Colon (tissue), 2 donors: ENCODE results near the gene ZNF444.
"Not testable (repeated sequence)": the region's sequence is repeated elsewhere in the genome, so short reads cannot be mapped to it uniquely, and the experiment has no call there.

ENCODE experiments used
- FAIRE-seq: peaks from 2 replicates; lab custom pipeline; 2012; peaks lifted over from hg19 to GRCh38; lab: Jason Lieb, UNC
- donor health status: control.
- donor health status: control.

Gene ZNF444

DNA sequence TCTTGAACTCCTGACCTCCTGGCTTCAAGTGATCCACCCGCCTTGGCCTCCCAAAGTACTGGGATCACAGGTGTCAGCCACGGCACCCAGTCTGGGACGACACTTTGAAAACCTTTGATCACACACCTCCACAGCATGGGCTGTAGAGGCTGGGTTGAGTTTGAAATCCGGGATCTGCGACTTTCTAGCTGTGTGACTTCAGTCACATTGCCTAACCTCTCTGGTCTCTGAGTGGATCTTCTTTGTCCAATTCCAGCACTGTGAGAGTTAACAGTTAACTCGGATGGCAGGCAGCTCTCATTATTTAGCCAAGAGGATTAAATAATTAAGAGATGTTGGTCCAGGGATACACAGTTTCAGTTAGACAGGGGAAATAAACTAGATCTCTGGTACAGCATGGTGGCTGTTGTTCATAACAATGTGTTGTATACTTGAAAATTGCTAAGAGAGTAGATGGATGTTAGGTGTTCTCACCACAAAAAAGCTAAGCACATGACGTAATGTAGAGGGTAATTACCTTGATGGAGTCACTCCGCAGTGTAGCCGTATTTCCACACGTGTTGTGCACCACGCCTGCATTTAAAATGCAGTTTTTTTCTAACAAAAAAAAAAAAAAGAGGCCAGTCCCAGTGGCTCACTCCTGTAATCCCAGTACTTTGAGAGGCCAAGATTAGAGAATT is 36.6 kb downstream of the ZNF444 start:
- FAIRE-seq, result no peak

DNA sequence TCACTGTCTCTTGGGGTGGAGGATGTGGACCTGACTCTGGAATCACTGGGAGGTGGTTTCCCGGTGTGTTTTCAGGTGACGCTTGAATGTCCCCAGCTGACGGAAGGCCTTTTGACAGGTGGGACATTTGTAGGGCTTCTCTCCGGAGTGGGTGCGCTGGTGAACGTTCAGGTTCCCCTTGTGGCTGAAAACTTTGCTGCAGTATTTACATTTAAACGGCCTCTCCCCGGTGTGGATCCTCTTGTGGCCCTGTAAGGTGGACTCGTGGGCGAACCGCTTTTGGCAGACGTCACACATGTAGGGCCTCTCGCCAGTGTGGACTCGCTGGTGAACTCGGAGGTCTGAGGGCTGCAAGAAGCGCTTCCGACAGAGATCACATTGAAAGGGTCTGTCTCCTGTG is 48.7 kb downstream of the ZNF444 start:
- no peak for FAIRE-seq

DNA sequence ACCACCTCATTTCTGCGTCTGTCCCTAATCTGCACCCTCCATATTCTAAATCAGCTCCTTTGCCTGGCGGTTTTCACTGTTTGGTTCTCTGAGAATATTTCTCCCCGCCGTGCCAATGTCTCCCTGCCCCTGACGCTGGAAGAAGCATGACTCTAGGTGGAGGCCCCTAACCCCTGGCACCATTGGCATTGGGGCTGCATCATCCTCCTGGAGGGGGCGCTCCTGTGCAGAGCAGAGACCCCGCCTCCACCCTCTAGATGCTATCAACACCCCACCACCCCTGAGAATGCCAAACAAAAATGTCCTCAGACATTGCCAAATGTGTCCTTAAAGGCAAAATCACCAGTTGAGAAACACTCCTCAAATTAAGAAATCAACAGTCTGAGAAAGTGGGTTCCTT is 50.0 kb downstream of the ZNF444 start:
- no peak for FAIRE-seq

DNA sequence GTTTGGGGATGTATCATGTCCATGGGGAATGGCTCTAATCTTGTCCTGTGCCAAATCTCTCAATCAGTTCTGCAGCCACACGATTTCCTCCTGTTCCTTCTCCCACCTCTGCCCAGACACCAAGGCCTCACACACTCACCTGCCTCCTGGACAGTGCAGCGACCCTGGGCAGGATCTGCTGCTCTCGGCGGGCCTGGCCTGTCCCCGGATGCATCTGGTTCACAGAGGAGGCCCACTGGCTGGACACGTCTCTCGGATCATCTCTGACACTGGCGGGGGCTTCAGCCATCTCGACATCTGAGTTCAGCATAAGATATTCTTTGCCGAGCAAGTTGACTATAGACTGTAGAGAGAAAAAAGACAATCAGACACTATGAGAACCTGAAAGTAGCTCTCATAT is 50.6 kb downstream of the ZNF444 start:
- no peak for FAIRE-seq

DNA sequence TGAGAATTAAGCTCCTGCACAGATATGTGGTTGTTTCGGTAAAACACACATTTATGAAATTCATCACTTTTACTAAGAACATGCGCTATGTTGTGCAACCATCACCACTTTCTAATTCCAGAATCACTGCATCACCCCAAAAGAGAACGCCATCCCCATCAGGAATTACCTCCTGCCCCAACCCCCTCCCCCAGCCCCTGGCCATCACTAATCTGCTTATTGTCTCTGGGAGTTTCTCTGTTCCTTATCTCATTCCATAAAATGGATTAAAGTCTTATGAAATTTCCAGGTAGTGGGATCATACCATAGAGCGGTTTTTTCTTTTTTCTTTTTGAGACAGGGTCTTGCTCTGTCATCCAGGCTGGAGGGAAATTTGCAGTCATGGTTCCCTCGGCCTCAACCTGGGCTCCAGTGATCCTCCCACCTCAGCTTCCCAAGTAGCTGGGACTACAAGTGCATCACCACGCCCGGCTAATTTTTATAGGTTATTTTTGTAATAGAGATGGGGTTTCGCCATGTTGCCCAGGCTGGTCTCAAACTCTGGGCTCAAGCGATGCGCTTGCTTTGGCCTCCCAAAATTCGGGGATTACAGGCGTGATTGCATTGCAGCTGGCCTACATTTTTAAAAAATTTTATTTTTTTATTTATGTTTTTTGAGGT is 53.0 kb downstream of the ZNF444 start:
- FAIRE-seq, result no peak

DNA sequence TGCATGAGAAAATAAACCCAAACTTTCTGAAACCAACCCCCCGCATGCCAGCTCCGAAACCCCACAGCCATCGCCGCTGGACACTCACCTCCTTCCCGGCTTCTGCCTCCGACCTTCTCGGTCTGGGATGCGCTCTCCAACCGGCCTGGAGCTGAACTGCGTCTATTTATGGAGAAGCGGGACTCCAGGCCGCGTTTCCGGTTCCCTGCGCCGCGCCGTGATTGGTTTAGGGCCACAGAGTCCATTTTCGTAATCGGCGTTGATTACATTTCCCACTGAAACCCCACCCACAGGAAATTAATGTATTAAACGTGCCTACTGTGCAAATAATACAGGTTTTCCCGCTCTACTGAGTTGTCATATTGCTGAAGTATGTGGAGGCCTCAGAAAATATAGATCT is 56.6 kb downstream of the ZNF444 start, which contains the start of gene ZSCAN5B:
TSS of gene ZSCAN5B (minus strand) at position 138 of the 400 bp plus-strand sequence. CDS start 4,731 bp downstream, outside the sequence.
- not testable (repeated sequence) for FAIRE-seq

DNA sequence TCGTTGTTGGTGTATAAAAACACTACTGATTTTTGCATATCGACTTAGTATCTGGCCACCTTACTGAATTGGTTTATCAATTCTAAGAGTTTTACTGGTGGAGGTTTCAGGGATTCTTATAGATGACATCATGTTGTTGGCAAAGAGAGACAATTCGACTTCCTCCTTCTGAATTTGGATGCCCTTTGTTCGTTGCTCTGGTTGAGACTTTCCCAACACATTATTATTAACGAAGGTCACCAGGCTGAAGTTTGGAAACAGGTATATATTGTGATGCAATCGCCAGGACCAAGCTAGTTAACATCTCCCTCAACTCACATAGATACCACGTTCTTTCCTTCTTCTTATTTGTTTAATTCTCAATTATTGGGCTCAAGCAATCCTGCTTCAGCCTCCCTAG is 58.6 kb downstream of the ZNF444 start:
- no peak for FAIRE-seq

DNA sequence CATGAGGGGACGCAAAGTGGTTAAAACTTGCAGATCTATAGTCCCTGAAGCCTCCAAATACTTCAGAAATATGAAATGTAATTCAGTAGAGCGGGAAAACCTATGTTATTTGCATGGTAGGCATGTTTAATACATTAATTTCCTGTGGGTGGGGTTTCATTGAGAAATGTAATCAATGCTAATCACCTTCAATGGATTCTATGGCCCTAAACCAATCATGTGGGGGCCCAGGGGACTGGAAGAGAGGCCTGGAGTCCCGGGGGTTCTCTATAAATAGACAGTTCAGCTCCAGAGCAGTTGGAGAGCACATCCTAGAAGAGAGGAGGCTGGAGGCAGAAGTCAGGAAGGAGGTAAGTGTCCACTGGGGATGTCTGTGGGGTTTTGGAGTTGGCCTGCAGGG is 60.9 kb downstream of the ZNF444 start, which contains the start of gene ZSCAN5C:
TSS of gene ZSCAN5C (plus strand) at position 301 of the 400 bp plus-strand sequence. CDS start 3,641 bp downstream, outside the sequence.
- no peak for FAIRE-seq

DNA sequence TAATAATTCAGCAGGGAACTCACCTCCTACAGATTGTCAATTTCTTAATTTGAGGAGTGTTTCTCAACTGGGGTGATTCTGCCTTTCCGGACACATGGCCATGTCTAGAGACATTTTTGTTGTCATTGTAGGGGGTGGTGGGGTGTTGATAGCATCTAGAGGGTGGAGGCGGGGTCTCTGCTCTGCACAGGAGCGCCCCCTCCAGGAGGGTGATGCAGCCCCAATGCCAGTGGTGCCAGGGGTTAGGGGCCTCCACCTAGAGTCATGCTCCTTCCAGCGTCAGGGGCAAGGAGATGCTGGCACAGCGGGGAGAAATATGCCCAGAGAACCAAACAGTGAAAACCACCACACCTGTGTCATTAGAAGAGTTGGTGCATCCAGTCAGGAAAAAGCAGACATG is 66.5 kb downstream of the ZNF444 start:
- FAIRE-seq, result not testable (repeated sequence)

DNA sequence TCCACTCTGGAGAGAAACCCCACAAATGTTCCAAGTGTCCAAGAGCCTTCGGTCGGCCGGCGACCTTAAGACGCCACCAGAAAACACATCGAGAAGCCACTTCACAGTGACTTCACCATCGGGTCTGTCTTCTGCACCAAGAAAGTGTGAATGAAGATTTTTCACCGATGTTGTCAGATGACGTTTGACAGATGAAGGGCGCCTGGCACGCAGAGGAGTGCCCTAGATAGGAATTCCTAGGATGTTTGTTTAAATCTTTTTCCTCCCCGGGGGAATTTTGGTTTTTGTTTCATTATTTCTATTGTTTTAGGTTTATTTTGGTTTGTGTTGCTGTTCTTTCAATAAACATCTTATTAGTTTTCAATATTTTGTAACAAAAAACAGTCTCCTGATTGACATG is 68.0 kb downstream of the ZNF444 start:
- FAIRE-seq, result no peak

DNA sequence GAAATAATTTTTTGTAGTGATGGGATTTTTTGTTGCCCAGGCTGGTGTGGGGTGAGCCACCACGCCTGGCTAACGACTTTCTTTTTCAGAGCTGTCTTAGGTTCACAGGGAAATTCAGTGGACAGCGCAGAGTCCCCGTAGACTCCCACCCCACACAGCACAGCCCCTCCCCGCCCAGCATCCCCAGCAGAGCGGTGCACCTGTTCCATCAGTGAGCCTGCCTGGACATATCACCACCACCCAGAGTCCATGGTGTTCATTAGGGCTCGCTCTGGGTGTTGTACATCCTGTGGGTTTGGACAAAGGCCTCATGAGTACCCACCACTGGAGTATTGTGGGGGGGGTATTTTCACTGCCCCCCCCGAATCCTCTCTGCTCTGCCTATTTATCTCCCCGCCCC is 68.9 kb downstream of the ZNF444 start:
- not testable (repeated sequence) for FAIRE-seq
